C4-2B (cell line): ENCODE results near the gene TCF4.

Experiments used
- CTCF ChIP-seq: fragments of 450-650 bp; conservative IDR thresholded peaks from 2 replicates; pipeline ENCODE4 v1.5.1; 2017; ENCODE audit warnings: mild to moderate bottlenecking
- ZFX ChIP-seq: fragments of 450-650 bp; IDR thresholded peaks from 2 replicates; pipeline ENCODE4 v1.6.1; 2017

GRCh38 chr18:55244546-55244945 lies 343.4 kb downstream of the TCF4 start:
- TF ChIP-seq CTCF: no peak
- no peak for TF ChIP-seq ZFX
